NOMO-1 treated with DMSO at 0.1 percent for 48 hours (cell line): ENCODE measurements around the gene CADPS2.
"Not testable (repeated sequence)": the region's sequence is repeated elsewhere in the genome, so short reads cannot be mapped to it uniquely, and the experiment has no call there.

ENCODE experiments used
- DNase-seq: peaks from one replicate; lab custom pipeline; 2025; ENCODE audit not compliant: unreplicated experiment; lab: John Stamatoyannopoulos, UW

Gene CADPS2

DNA sequence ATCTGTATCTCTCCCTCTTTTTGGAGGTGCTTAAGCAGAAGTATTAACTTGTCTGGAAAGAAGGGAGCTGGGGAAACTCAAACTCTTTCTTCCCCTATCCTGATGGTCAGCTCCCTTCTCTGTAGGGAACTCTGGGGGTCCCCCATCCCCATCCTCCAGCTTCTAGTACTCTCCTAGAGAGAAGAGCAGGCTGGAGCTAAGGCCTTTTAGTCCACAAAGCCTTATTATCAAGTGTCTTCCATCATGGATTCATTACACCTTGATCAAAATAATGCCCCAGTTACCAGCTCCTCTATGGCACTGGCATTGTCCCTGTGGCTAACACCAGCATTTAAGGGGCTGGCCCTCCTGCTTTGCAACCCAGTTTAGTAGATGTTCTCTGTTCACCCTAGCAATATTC lies 35.7 kb downstream of the CADPS2 start:
- DNase-seq: no peak

GRCh38 chr7:122849957-122850328 lies 36.3 kb downstream of the CADPS2 start:
- no peak for DNase-seq

DNA sequence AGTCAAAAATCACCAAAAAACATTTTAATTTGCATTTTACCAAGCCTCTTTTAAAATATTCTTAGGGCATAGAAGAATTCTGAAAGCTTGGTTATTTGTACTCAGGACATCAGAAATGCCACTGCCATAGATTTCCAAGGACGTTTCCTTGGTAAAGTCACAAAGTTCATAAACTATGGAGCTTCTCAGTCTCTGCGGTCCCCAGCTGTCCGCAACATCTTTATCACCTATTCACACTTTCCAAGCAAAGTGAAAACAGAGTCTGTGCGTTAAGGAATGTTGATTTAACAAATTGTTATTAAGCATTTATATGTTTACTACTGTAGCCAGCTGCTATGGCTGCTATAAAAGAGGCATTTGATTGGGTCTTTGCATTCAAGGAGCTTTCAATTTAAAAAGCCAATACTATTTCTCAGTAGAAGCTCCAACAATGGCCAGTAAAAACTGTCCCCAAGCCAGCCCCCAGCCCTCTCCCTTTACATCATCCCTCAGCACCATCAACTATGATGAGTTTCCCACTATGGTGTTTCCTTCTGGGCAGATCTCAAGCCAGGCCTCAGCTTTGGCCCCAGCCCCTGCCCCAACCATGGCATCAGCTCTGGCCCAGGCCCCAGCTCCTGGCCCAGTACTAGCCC lies 36.8 kb downstream of the CADPS2 start:
- no peak for DNase-seq

GRCh38 chr7:122847871-122848473 lies 38.3 kb downstream of the CADPS2 start:
- DNase-seq: no peak

DNA sequence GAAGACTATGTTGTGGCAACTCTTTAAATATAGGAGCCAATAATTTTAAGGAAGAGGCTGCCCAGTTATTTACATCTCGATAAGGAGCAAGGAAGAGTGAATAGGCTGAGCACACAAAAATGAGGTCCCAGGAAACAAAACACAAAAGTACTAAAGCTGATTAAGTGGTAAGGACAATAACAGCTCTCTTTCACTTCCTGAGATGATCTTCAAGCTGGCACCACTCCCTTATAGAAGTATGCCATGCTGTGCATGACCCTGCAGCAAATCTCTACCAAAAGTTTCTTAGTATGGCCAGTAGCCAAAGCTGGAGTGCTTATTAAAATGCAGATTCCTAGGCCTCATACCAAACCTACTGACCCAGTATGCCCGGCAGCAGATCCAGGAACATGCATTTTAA lies 39.7 kb downstream of the CADPS2 start:
- no peak for DNase-seq

- DNase-seq: no peak
These were observed 41.0 kb downstream of the CADPS2 start for GRCh38 chr7:122845286-122845685.

- DNase-seq: no peak
These were observed 41.9 kb downstream of the CADPS2 start for GRCh38 chr7:122844191-122844988.

DNA sequence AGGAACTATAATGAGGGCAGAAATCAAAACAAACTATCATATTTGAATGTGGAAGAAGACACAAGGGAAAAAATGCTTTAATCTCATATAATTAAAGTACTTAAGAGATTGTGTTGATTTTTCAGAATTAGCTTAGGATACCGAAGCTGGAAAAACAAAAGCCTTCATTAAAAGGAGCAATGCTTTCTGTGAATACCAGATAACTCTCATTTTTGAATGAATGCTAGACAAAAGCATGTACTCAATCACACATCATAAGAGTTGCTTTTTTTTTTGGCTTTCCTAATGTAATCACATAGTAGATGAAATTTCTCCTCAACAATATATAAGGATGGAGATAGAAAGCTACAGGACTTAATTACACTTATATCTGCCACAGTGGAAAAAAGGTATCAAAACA lies 43.3 kb downstream of the CADPS2 start:
- DNase-seq: no peak

DNA sequence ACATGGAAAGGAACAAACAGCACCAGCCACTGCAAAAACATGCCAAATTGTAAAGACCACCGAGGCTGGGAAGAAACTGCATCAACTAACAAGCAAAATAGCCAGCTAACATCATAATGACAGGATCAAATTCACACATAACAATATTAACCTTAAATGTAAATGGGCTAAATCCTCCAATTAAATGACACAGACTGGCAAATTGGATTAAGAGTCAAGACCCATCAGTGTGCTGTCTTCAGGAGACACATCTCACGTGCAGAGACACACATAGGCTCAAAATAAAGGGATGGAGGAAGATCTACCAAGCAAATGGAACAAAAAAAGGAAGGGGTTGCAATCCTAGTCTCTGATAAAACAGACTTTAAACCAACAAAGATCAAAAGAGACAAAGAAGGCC lies 50.0 kb downstream of the CADPS2 start:
- DNase-seq: not testable (repeated sequence)

DNA sequence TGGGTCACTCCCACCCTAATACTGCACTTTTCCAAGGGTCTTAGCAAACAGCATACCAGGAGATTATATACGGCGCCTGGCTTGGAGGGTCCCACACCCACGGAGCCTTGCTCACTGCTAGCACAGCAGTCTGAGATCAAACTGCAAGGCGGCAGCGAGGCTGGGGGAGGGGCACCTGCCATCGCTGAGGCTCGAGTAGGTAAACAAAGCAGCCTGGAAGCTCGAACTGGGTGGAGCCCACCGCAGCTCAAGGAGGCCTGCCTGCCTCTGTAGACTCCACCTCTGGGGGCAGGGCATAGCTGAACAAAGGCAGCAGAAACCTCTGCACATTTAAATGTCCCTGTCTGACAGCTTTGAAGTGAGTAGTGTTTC lies 51.7 kb downstream of the CADPS2 start:
- not testable (repeated sequence) for DNase-seq

DNA sequence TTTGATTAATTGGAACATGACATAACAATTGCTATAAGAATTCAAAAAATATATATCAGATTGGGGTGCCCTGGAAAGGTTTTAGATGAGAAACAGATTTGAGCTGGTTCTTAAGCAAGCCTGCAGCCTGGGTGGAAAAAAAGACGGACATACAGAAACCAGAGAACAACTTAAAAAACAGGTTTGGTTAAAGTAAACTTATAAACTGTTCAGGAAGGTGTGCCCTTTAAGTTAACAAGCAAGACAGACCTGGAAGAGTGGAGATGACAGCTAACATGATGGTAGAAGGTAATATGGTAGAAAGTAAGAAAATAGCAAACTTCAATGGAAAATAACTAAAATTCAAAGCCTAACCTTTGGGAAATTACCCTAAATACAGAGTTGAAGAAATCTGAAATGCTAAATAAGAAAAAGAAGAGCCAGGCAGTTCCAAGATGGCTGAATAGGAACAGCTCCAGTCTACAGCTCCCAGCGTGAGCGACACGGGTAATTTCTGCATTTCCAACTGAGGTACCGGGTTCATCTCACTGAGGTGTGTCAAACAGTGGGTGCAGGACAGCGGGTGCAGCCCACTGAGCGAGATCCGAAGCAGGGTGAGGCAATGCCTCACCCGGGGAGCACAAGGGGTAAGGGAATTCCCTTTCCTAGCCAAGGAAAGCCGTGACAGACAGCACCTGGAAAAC lies 52.2 kb downstream of the CADPS2 start:
- DNase-seq: no peak

- DNase-seq: no peak
These were observed 54.8 kb downstream of the CADPS2 start for GRCh38 chr7:122831436-122831835.

GRCh38 chr7:122829962-122830361 lies 56.3 kb downstream of the CADPS2 start:
- no peak for DNase-seq

- DNase-seq: no peak
These were observed 58.5 kb downstream of the CADPS2 start for GRCh38 chr7:122827763-122828162.

- DNase-seq: no peak
These were observed 72.4 kb downstream of the CADPS2 start for GRCh38 chr7:122813845-122814244.

- DNase-seq: no peak
These were observed 82.4 kb downstream of the CADPS2 start for GRCh38 chr7:122803851-122804250.

- no peak for DNase-seq
These were observed 82.9 kb downstream of the CADPS2 start for GRCh38 chr7:122803323-122803722.

GRCh38 chr7:122802301-122802751 lies 83.9 kb downstream of the CADPS2 start:
- no peak for DNase-seq

- no peak for DNase-seq
These were observed 94.2 kb downstream of the CADPS2 start for GRCh38 chr7:122791959-122792545.

- no peak for DNase-seq
These were observed 95.7 kb downstream of the CADPS2 start for GRCh38 chr7:122790591-122790990.

DNA sequence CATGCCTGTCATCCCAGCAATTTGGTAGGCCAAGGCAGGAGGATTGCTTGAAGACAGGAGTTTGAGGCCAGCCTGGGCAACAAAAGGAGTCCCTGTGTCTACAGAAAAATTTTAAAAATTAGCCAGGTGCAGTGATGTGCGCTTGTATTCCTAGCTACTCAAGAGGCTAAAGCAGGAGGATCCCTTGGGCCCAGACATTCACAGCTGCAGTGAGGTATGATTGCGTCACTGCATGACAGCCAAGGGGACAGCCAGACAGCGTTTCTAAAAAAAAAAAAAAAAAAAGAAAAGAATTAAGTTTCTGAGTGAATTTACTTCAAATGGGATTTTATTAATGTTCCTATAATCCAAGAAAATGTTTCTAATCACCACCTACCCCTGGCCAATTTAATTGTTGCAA lies 96.1 kb downstream of the CADPS2 start:
- no peak for DNase-seq
